Activated T-cell treated with anti-CD3 and anti-CD28 coated beads for 1 hour (primary cell): ENCODE data around the gene TRIM43.
"Not testable (repeated sequence)": the region's sequence is repeated elsewhere in the genome, so short reads cannot be mapped to it uniquely, and the experiment has no call there.

Experiments used
- DNase-seq: peaks from one replicate; pipeline ENCODE4 v3.0.0-alpha.2; 2020; ENCODE audit warnings: low read depth

The TRIM43 gene

GRCh38 chr2:95591701-95592100 lies at the start of gene TRIM43:
Gene TRIM43 (plus strand): TSS chr2:95592001. CDS start chr2:95594024, 2,023 bp downstream.
- not testable (repeated sequence) for DNase-seq

- DNase-seq = no peak
Measured at GRCh38 chr2:95551055-95551568, 40.7 kb upstream of the TRIM43 start.

- DNase-seq = no peak
Measured at GRCh38 chr2:95552911-95553310, 38.9 kb upstream of the TRIM43 start.

- DNase-seq = no peak
Measured at GRCh38 chr2:95569170-95569569, 22.6 kb upstream of the TRIM43 start.

- no peak for DNase-seq
Measured at GRCh38 chr2:95573866-95574265, 17.9 kb upstream of the TRIM43 start.

- no peak for DNase-seq
Measured at GRCh38 chr2:95574506-95574905, 17.3 kb upstream of the TRIM43 start.

GRCh38 chr2:95575857-95576256 lies 15.9 kb upstream of the TRIM43 start:
- no peak for DNase-seq

DNA sequence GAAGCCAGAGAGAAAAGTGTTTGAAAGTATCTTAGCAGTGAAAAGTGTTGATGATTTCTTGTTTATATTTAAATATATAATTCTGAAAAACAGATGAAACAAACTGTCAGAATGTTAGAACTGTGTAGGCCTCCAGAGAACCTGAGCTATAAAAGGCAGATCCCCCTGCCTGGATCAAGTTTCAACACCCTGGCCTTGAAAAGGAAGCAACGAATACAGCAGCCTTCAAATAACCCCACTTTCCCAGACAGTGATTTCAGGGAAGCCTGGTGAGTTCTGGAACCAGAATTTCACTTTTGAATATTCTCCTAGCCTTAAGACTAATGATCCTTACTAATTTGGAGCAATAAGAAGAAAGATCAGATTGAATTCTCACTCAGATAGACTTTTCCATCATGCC lies 13.3 kb upstream of the TRIM43 start:
- no peak for DNase-seq

DNA sequence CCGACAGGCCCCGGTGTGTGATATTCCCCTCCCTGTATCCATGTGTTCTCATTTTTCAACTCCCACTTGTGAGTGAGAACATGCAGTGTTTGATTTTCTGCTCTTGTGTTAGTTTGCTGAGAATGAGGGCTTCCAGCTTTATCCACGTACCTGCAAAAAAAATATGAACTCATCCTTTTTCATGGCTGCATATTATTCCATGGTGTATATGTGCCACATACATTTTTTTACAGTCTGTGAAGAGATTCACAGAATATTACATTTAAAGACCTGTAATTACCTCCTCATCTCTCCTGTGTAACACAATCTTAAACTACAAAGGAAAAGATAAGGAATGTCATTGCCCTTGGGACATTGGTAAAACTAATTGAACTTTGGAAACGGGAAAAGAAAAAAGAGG lies 8.3 kb upstream of the TRIM43 start:
- DNase-seq = not testable (repeated sequence)

DNA sequence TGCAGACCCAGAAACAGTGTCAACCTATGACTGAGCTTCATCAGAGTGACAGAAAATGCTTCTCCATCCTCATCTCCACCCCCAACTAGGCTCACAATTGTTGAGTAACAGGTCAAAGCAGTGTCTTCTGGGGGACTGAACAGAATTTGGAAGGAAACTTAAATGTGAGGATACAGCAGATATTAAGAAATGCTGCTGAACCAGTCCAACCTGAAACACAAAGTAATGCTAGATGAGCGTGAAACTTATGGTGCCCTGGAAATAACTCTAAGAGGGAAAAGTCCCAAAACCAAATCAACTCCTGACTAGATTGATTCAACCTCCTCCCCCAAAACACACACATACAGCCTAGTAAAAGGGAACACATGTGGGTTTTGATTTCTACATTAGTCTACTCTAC lies 7.5 kb upstream of the TRIM43 start:
- not testable (repeated sequence) for DNase-seq

GRCh38 chr2:95589777-95590536 lies 1.8 kb upstream of the TRIM43 start:
- not testable (repeated sequence) for DNase-seq

- DNase-seq = not testable (repeated sequence)
Measured at GRCh38 chr2:95592973-95593372, 1.2 kb downstream of the TRIM43 start.

DNA sequence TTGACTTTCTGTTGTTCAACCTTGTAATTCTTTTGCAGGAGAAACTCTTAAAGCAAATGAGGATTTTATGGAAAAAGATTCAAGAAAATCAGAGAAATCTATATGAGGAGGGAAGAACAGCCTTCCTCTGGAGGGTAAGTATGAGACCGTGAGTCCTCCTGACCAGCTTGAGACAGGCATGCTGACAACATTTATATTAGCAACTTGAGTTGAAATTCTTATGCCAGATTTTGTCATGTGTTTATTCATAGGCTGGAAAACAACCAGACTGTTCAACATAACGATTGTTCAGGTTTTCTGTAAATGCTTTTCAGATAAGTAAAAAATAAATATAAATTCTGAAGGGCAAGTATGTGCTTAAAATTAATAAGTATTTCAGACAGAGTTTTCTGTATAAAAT lies 3.2 kb downstream of the TRIM43 start:
- DNase-seq = not testable (repeated sequence)

DNA sequence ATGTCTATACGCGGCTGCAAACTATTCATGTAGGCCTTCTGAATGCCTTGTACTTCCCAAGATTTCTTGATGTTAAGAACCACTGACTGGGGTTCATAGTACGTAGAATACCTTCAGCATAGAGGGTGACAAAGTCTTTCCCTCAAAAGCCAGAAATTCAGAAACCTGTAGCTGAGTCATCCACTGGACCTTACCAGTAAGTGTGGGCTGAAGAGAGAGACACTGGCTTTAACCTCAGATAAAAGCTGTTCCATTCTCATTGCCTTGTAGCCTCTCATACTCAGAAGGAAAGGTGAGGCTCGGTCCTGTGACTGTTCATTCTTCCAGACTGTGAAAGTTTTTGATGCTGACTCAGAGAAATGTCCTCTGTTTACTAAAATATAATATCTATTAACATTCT lies 9.5 kb downstream of the TRIM43 start:
- DNase-seq = not testable (repeated sequence)

GRCh38 chr2:95602146-95602545 lies 10.3 kb downstream of the TRIM43 start:
- DNase-seq = not testable (repeated sequence)

- not testable (repeated sequence) for DNase-seq
Measured at GRCh38 chr2:95608356-95608755, 16.6 kb downstream of the TRIM43 start.

DNA sequence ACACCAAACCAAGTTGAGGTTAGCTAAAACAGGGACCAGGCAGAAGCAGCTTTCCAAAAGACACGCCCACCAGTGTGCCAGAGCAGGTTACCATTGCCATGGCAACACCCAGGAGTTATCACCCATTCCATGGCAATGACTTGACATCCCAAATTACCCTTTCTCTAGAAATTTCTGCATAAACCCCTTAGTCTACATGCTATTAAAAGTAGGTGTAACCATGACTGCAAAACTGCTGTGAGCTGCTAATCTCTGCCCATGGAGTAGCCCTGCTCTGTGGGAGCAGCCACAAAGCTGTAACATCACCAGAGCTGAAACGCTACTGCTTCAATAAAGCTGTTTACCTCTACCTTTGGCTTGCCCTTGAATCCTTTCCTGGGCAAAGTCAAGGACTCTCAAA lies 18.0 kb downstream of the TRIM43 start:
- DNase-seq = not testable (repeated sequence)

GRCh38 chr2:95613048-95613447 lies 21.2 kb downstream of the TRIM43 start:
- not testable (repeated sequence) for DNase-seq

DNA sequence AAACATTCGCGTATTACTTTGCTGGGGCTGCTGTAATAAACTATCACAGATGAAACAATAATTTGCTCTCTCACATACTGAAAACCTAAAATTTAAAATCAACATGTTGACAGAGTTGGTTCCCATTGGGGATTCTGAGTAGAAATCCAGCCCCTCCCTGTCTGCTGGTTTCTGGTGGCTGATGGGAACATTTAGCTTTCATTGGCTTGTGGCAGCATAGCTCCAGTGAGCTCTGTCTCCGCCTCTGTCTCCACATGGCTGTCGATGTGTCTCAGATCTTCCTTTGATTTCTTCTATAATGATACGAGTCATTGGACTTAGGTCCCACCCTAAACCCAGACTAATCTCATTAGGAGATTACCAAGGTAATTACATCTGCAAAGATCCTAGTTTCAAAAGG lies 30.9 kb downstream of the TRIM43 start:
- not testable (repeated sequence) for DNase-seq

- not testable (repeated sequence) for DNase-seq
Measured at GRCh38 chr2:95630987-95631386, 39.2 kb downstream of the TRIM43 start.

DNA sequence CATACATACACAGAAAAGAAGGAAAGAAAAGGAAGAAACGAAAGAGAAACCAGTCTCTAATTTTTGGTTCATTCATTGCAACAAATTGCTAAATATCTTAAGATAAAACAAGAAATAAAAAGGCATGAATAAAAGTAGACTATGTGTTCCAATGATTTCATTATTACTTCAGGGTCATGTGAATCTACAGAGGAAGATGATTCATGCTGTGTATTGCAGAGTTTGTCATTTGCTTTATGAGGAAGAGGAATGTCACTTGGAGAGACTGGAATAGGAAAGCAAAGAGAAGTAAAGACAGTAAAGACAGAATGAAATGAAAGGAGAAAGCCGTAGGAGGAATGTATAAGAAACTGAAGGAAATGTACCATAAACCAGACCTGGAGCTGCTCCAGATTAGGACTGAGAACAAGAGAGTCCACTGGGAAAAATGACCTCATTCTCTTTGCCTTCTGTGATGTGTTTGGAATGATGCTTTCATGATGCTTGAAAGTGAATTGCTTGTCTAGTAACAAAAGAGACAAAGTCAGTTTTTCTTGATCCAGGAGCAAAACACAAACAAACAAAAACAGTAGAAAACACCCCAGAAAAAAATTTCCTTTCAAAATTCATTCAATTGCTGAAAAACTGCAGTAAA lies 41.9 kb downstream of the TRIM43 start:
- DNase-seq = not testable (repeated sequence)

DNA sequence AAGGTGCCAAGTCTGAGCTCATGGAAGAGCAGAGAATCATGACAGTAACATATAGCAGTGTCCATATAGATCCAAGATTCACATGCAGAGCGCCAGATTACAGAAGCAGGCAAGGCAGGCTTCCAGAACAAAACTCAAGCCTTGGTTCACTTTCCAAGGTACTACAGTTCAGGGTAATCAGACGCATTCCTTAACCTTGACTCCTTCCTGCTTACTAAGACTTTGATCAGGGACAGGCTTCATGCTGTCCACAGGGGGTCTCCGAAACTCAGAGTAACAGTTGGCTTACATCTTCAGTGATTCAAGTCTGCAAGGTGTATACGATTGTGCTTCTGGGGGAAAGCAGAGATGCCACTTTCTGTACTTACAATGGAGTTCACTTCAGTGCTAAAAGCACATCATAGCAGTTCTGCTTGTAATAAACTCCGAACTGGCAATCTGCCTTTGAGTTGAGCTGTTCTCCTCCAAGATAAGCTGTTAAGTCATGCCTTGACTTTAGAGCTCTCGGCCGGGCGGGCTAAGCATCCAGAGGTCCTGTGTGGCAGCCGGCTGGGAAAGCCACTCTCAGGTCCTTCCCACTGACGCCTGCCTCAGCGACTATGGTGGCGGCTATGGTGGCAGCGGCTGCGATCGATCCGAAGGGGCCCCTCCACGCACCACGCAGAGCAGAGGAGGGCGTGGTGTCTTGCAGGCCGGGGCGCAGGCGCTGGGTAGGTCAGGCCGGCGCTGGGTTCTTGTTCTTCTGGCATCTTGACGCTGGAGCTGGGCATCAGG lies 48.9 kb downstream of the TRIM43 start:
- not testable (repeated sequence) for DNase-seq

DNA sequence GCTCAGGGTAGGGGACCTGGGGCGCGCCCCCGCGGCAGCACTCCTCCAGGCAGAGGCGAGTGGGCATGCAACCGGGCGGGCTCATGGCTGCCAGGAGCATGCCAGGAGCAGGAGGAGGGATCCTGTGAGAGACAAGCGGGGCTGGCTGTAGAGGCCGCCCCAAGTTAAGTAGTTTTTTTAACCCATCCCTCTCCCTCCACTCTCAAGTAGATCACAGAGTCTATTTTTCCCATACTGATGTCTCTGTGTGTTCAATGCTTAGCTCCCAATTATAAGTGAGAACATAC lies 49.4 kb downstream of the TRIM43 start:
- not testable (repeated sequence) for DNase-seq
